ENCODE results near the gene PLS3.

GRCh38 chrX:115693476-115693875 is 132.5 kb downstream of the PLS3 start:
- TF ChIP-seq HBP1 (CRISPR knock-in tag; IDR thresholded peaks at IDR 0.05) = no peak
- TF ChIP-seq AFF4 (CRISPR knock-in tag; IDR thresholded peaks at IDR 0.05) = no peak
- TF ChIP-seq THAP7 (CRISPR knock-in tag; IDR thresholded peaks at IDR 0.05) = no peak
- TF ChIP-seq NCOA4 (IDR thresholded peaks at IDR 0.05; ENCODE audit: partially characterized antibody) = no peak
